ENCODE data around the gene MPDZ.

- TF ChIP-seq CTCF (IDR thresholded peaks at IDR 0.05) (no peak), POLR2AphosphoS5 (IDR thresholded peaks at IDR 0.05; ENCODE audit: low read depth, low read length) (no peak), REST (IDR thresholded peaks at IDR 0.05; ENCODE audit: insufficient read depth in 1 of 2, low read depth in 2 of 2, low read length in 1 of 2) (no peak), SIN3A (IDR thresholded peaks at IDR 0.05; ENCODE audit: borderline replicate concordance, insufficient read depth, low read depth, low read length) (no peak)
Measured at GRCh38 chr9:13241283-13241682, 38.2 kb downstream of the MPDZ start.
